HepG2 (cell line): ENCODE data around the gene VCAN. TPM values are rescaled to one million over a fixed set of nuclear protein-coding genes. Genes with fewer than 3 reads are reported as not detected.

ENCODE experiments used
- ATAC-seq: fragments of 200-7000 bp; cut with Tn5 transposase; 3 replicates; pipeline ENCODE4 v1.9.1; 2020; ENCODE audit warnings: mild to moderate bottlenecking, moderate library complexity
- BruUV-seq: library from RNA; stranded (reverse); fragments of 400-500 nt; replicated peaks from 2 replicates; lab custom pipeline; 2021; lab: Mats Ljungman, UMichigan
- CTCF ChIA-PET: fragments of 300-600 bp; formaldehyde crosslinking; extraction: SDS; loops from one replicate; lab custom pipeline; 2021; ENCODE audit warnings: low total read pairs, inconsistent platforms, low intra/inter-chr PET ratio; lab: Yijun Ruan, JAX
- POLR2A ChIA-PET: fragments of 350-600 bp; sonication (Branson Sonifier 250); formaldehyde crosslinking; loops from one replicate; lab custom pipeline; 2020; ENCODE audit warnings: antibody characterized with exemption, inconsistent platforms; lab: Yijun Ruan, JAX
- DNase-seq: peaks from one replicate; pipeline ENCODE4 v3.0.0-alpha.2; 2015; ENCODE audit warnings: low spot score
- FAIRE-seq: peaks from 3 replicates; lab custom pipeline; 2011; peaks lifted over from hg19 to GRCh38; lab: Jason Lieb, UNC
- H2AFZ ChIP-seq: one replicate; pipeline ENCODE4 v1.6.1; 2011; ENCODE audit warnings: low read length, inconsistent platforms
- H3K27ac ChIP-seq: fragments of 300-600 bp; 3 replicates; pipeline ENCODE4 v1.8.0; 2011; ENCODE audit warnings: mixed run types, mild to moderate bottlenecking, mixed read lengths, low read length, inconsistent platforms; ENCODE audit not compliant: insufficient read depth; ENCODE audit errors: extremely low read length
- H3K27me3 ChIP-seq, 2 experiments: fragments of 200-600 bp in 1 of 2; 2 replicates in 1 of 2; 3 replicates in 1 of 2; pipeline versions ENCODE4 v1.6.0 to v1.8.0; 2011; ENCODE audit warnings: low read length in 2 of 2, mild to moderate bottlenecking in 2 of 2, moderate library complexity in 2 of 2, inconsistent platforms in 1 of 2; ENCODE audit not compliant: insufficient read depth in 2 of 2, control insufficient read depth in 1 of 2
- H3K36me3 ChIP-seq, 2 experiments: fragments of 200-600 bp in 1 of 2; replicated peaks in 1 of 2; 2 replicates in 1 of 2; 3 replicates in 1 of 2; pipeline versions ENCODE4 v1.5.1 to v1.8.0; 2011; ENCODE audit warnings: low read length in 2 of 2, inconsistent platforms in 1 of 2; ENCODE audit not compliant: insufficient read depth in 2 of 2, control insufficient read depth in 1 of 2
- H3K4me1 ChIP-seq: 2 replicates; pipeline ENCODE4 v1.5.1; 2012; ENCODE audit warnings: low read length, inconsistent platforms; ENCODE audit not compliant: insufficient read depth
- H3K4me2 ChIP-seq: 2 replicates; pipeline ENCODE4 v1.6.0; 2011; ENCODE audit warnings: low read depth, low read length, inconsistent platforms
- H3K4me3 ChIP-seq, 3 experiments: fragments of 200-600 bp in 1 of 3; sonication (generic), shearing (Covaris generic) in 1 of 3; replicated peaks in 1 of 3; 2 replicates each; pipeline ENCODE4 v1.5.1; 2011 to 2016; ENCODE audit warnings: low read length in 3 of 3, inconsistent platforms in 2 of 3, low read depth in 2 of 3, mild to moderate bottlenecking in 2 of 3, control low read depth in 1 of 3, mixed read lengths in 1 of 3; ENCODE audit not compliant: insufficient read depth in 1 of 3
- H3K79me2 ChIP-seq: one replicate; pipeline ENCODE4 v1.6.1; 2011; ENCODE audit warnings: low read length, inconsistent platforms; ENCODE audit not compliant: insufficient read depth
- H3K9ac ChIP-seq: 2 replicates; pipeline ENCODE4 v1.6.0; 2011; ENCODE audit warnings: mild to moderate bottlenecking, low read depth, low read length, inconsistent platforms; ENCODE audit not compliant: insufficient read depth
- H3K9me3 ChIP-seq: 2 replicates; pipeline ENCODE4 v1.5.1; 2012; ENCODE audit warnings: mild to moderate bottlenecking, low read length
- H4K20me1 ChIP-seq: 2 replicates; pipeline ENCODE4 v1.6.0; 2011; ENCODE audit warnings: inconsistent platforms, mild to moderate bottlenecking, low read length, moderate library complexity; ENCODE audit not compliant: insufficient read depth
- ARID2 ChIP-seq: sonication (generic); formaldehyde crosslinking; IDR thresholded peaks from 2 replicates; pipeline ENCODE4 v1.8.1; 2022; ENCODE audit warnings: mild to moderate bottlenecking, missing genetic modification reagents, borderline replicate concordance
- CBFB ChIP-seq: sonication (generic); formaldehyde crosslinking; IDR thresholded peaks from 2 replicates; pipeline ENCODE4 v1.4.0; 2020; ENCODE audit warnings: missing genetic modification reagents
- RXRB ChIP-seq: IDR thresholded peaks from 2 replicates; pipeline ENCODE4 v1.6.1; 2016; ENCODE audit warnings: borderline replicate concordance, missing genetic modification reagents, missing compliant biosample characterization
- SNAPC4 ChIP-seq: sonication (generic); formaldehyde crosslinking; IDR thresholded peaks from 2 replicates; pipeline ENCODE4 v1.4.0; 2020; ENCODE audit warnings: mild to moderate bottlenecking, missing genetic modification reagents
- SRSF9 ChIP-seq: fragments of 200-400 bp; formaldehyde crosslinking; IDR thresholded peaks from 2 replicates; pipeline ENCODE4 v1.6.1; 2018; ENCODE audit warnings: borderline replicate concordance, mild to moderate bottlenecking, low read depth, low read length; ENCODE audit not compliant: insufficient read depth, poor library complexity, severe bottlenecking
- TAF1 ChIP-seq: sonication (generic); formaldehyde crosslinking; IDR thresholded peaks from 2 replicates; pipeline ENCODE4 v1.4.0; 2020; ENCODE audit warnings: missing genetic modification reagents
- THAP11 ChIP-seq: IDR thresholded peaks from 2 replicates; pipeline ENCODE4 v1.6.1; 2016; ENCODE audit warnings: missing biosample characterization, missing genetic modification reagents
- WIZ ChIP-seq: sonication (generic); formaldehyde crosslinking; IDR thresholded peaks from 2 replicates; pipeline ENCODE4 v1.5.1; 2020; ENCODE audit warnings: mild to moderate bottlenecking, missing genetic modification reagents
- YEATS4 ChIP-seq: sonication (generic); formaldehyde crosslinking; IDR thresholded peaks from 2 replicates; pipeline ENCODE4 v1.4.0; 2020; ENCODE audit warnings: missing genetic modification reagents, borderline replicate concordance
- ZIK1 ChIP-seq: sonication (generic); formaldehyde crosslinking; IDR thresholded peaks from 2 replicates; pipeline ENCODE4 v1.5.0; 2020; ENCODE audit warnings: mild to moderate bottlenecking, low read depth, missing genetic modification reagents, borderline replicate concordance
- ZNF180 ChIP-seq: sonication (generic); formaldehyde crosslinking; IDR thresholded peaks from 2 replicates; pipeline ENCODE4 v1.4.0; 2020; ENCODE audit warnings: low read depth, missing genetic modification reagents, borderline replicate concordance
- ZNF260 ChIP-seq: sonication (generic); formaldehyde crosslinking; IDR thresholded peaks from 2 replicates; pipeline ENCODE4 v1.4.0; 2020; ENCODE audit warnings: missing genetic modification reagents, low read depth, mild to moderate bottlenecking, borderline replicate concordance
- ZNF512B ChIP-seq: sonication (generic); formaldehyde crosslinking; IDR thresholded peaks from 2 replicates; pipeline ENCODE4 v1.5.1; 2020; ENCODE audit warnings: missing genetic modification reagents, mild to moderate bottlenecking, borderline replicate concordance
- ZNF543 ChIP-seq: sonication (generic); formaldehyde crosslinking; IDR thresholded peaks from 2 replicates; pipeline ENCODE4 v1.4.0; 2020; ENCODE audit warnings: mild to moderate bottlenecking, missing genetic modification reagents
- ZNF770 ChIP-seq: sonication (generic); formaldehyde crosslinking; IDR thresholded peaks from 2 replicates; pipeline ENCODE4 v1.5.0; 2020; ENCODE audit warnings: mild to moderate bottlenecking, missing genetic modification reagents
- ZNF776 ChIP-seq: sonication (generic); formaldehyde crosslinking; IDR thresholded peaks from 2 replicates; pipeline ENCODE4 v1.4.0; 2020; ENCODE audit warnings: mild to moderate bottlenecking, missing genetic modification reagents
- WGBS: methylation state at CpG from one replicate; pipeline ENCODE4 v1.1.6; 2017; ENCODE audit warnings: low lambda C conversion rate; 5-methylcytosine and 5-hydroxymethylcytosine counted together
- in situ Hi-C: cut with HindIII; loops from 2 replicates; pipeline ENCODE4 v1.10.0; 2017; ENCODE audit warnings: low pct_unique_long_range_greater_than_20kb; ENCODE audit not compliant: extremely low pct_ligation_motif_present
- intact Hi-C: fragments of 100-400 bp; cut with micrococcal nuclease; formaldehyde crosslinking; loops from one replicate; pipeline ENCODE4 v1.10.0; 2022; ENCODE audit not compliant: unreplicated experiment
- polyA plus RNA-seq, 8 experiments: library from polyadenylated mRNA; depleted of rRNA in 3 of 8; stranded (reverse) in 7 of 8; unstranded in 1 of 8; fragments of >200 nt; fragmentation: Illumina TruSeq in 4 of 8; extraction: Trizol in 4 of 8; gene quantifications; 2 replicates each; pipeline versions ENCODE4 v1.2.1 to v1.2.3, GENCODE V29; 2011 to 2016; ENCODE audit warnings: low read depth in 4 of 8, missing spikeins in 1 of 8, mixed read lengths in 1 of 8; ENCODE audit not compliant: insufficient read depth in 1 of 8
- total RNA-seq, 5 experiments: library from RNA; depleted of rRNA; stranded (reverse); fragments of >200 nt; fragmentation: Illumina TruSeq; extraction: Trizol; gene quantifications; 2 replicates each; pipeline ENCODE4 v1.2.3, GENCODE V29; 2016; ENCODE audit warnings: low read depth in 1 of 5

The VCAN gene
- total and polyA plus RNA-seq, 2 of the 13 experiments (the other 11 are each of a cell fraction or from before 2014, with no cell fraction given): 1.2 to 3.5 TPM

- Histone ChIP-seq H3K4me2 (no peak overlapping the region), H3K9me3 (no peaks in the 10 kb centered on the region), H3K27ac (no peak overlapping the region), H3K27me3 (no peaks in the 10 kb centered on the region), H3K36me3 (no peaks in the 10 kb centered on the region), H3K4me3 (no peak overlapping the region), H3K79me2 (no peaks in the 10 kb centered on the region), H4K20me1 (no peaks in the 10 kb centered on the region), H3K9ac (no peak overlapping the region), H3K4me1 (no peaks in the 10 kb centered on the region), H2AFZ (no peak overlapping the region)
- intact Hi-C loops (no loop called here), in situ Hi-C loops (no loop called here)
- ChIA-PET POLR2A (no interaction called here), CTCF (no interaction called here)
- 40% methylated on average over 1 of the region's 1 CpG for WGBS
- ATAC-seq (no peak), DNase-seq (no peak), FAIRE-seq (no peak)
- BruUV-seq: no TSS peak
- TF ChIP-seq RXRB (CRISPR knock-in tag): no peak
- no peak for TF ChIP-seq ZNF543
- no peak for TF ChIP-seq CBFB (CRISPR knock-in tag)
- no peak for TF ChIP-seq TAF1 (CRISPR knock-in tag)
- no peak for TF ChIP-seq ZNF776 (CRISPR knock-in tag)
- no peak for TF ChIP-seq ZNF260
- no peak for TF ChIP-seq SNAPC4 (CRISPR knock-in tag)
- no peak for TF ChIP-seq ZNF512B (CRISPR knock-in tag)
- no peak for TF ChIP-seq ZIK1 (CRISPR knock-in tag)
- no peak for TF ChIP-seq ARID2 (CRISPR knock-in tag)
- TF ChIP-seq THAP11 (CRISPR knock-in tag): no peak
- no peak for TF ChIP-seq WIZ
- no peak for TF ChIP-seq SRSF9
- TF ChIP-seq ZNF180: no peak
- no peak for TF ChIP-seq YEATS4 (CRISPR knock-in tag)
- no peak for TF ChIP-seq ZNF770 (CRISPR knock-in tag)
Measured at GRCh38 chr5:83547889-83548288, 76.3 kb downstream of the VCAN start.
